ENCODE measurements around the gene RGS10.

The RGS10 gene

GRCh38 chr10:119461380-119461779 lies 81.1 kb downstream of the RGS10 start:
- Histone ChIP-seq H3K9me3 (ENCODE audit: control insufficient read depth, insufficient read depth, low read depth, low read length) (no peaks in the 10 kb centered on the region), H3K36me3 (ENCODE audit: control insufficient read depth in 2 of 2, insufficient read depth in 1 of 2, low read length in 2 of 2) (no peaks in the 10 kb centered on the region), H3K4me3 (ENCODE audit: low read depth, low read length) (no peak overlapping the region), H3K27ac (ENCODE audit: extremely low read depth, low read depth, low read length) (no peak overlapping the region), H3K4me1 (ENCODE audit: control insufficient read depth, insufficient read depth, low read length) (no peaks in the 10 kb centered on the region)
- ChIA-PET CTCF (interaction anchor here (0.7 kb wide), 1 partner anchor 53 kb away, joined by 5 read pairs; no protein-coding TSS in a partner anchor), POLR2A (no interaction called here)
- TF ChIP-seq YY2 (tag by site-specific recombination; IDR thresholded peaks at IDR 0.05), result no peak
- no peak for TF ChIP-seq ZNF132 (tag by site-specific recombination; IDR thresholded peaks at IDR 0.05; ENCODE audit: borderline replicate concordance)
- TF ChIP-seq ZNF76 (tag by site-specific recombination; IDR thresholded peaks at IDR 0.05; ENCODE audit: borderline replicate concordance, low read depth), result no peak
- TF ChIP-seq ZEB2 (tag by site-specific recombination; IDR thresholded peaks at IDR 0.05), result no peak
- TF ChIP-seq KLF10 (tag by site-specific recombination; IDR thresholded peaks at IDR 0.05), result no peak
- TF ChIP-seq ZNF391 (tag by site-specific recombination; IDR thresholded peaks at IDR 0.05; ENCODE audit: borderline replicate concordance, low read depth), result no peak
- no peak for TF ChIP-seq ZNF223 (tag by site-specific recombination; IDR thresholded peaks at IDR 0.05)
- no peak for TF ChIP-seq ZNF837 (tag by site-specific recombination; IDR thresholded peaks at IDR 0.05)
- TF ChIP-seq ZNF658 (tag by site-specific recombination; IDR thresholded peaks at IDR 0.05), result no peak
- TF ChIP-seq ZSCAN30 (tag by site-specific recombination; IDR thresholded peaks at IDR 0.05), result no peak
- TF ChIP-seq SALL2 (tag by site-specific recombination; IDR thresholded peaks at IDR 0.05; ENCODE audit: borderline replicate concordance), result no peak
- no peak for TF ChIP-seq ZNF677 (tag by site-specific recombination; IDR thresholded peaks at IDR 0.05)
- no peak for TF ChIP-seq ZNF513 (tag by site-specific recombination; IDR thresholded peaks at IDR 0.05)
- no peak for TF ChIP-seq ZNF37A (tag by site-specific recombination; IDR thresholded peaks at IDR 0.05)
- no peak for TF ChIP-seq ZSCAN23 (tag by site-specific recombination; IDR thresholded peaks at IDR 0.05)
- TF ChIP-seq INSM2 (tag by site-specific recombination; IDR thresholded peaks at IDR 0.05), result no peak
- no peak for TF ChIP-seq ZNF426 (tag by site-specific recombination; IDR thresholded peaks at IDR 0.05)

- Histone ChIP-seq H3K4me3 (ENCODE audit: low read depth, low read length) (no peak overlapping the region), H3K9me3 (ENCODE audit: control insufficient read depth, insufficient read depth, low read depth, low read length) (no peaks in the 10 kb centered on the region), H3K4me1 (ENCODE audit: control insufficient read depth, insufficient read depth, low read length) (no peaks in the 10 kb centered on the region), H3K27ac (ENCODE audit: extremely low read depth, low read depth, low read length) (no peak overlapping the region), H3K36me3 (ENCODE audit: control insufficient read depth in 2 of 2, insufficient read depth in 1 of 2, low read length in 2 of 2) (no peaks in the 10 kb centered on the region)
- CTCF ChIA-PET, result interaction anchor here (0.5 to 1.1 kb wide), 4 partner anchors 16 to 237 kb away, joined by 3 to 5 read pairs (median 3); no protein-coding TSS in a partner anchor
- POLR2A ChIA-PET, result interaction anchor here (0.6 kb wide), 1 partner anchor 73 kb away, joined by 3 read pairs; no protein-coding TSS in a partner anchor
- no peak for TF ChIP-seq MEIS1 (CRISPR knock-in tag; IDR thresholded peaks at IDR 0.05; ENCODE audit: borderline replicate concordance)
- TF ChIP-seq SCRT2 (tag by site-specific recombination; IDR thresholded peaks at IDR 0.05), result no peak
- no peak for TF ChIP-seq ZNF513 (tag by site-specific recombination; IDR thresholded peaks at IDR 0.05)
- TF ChIP-seq HOXA7 (CRISPR knock-in tag; IDR thresholded peaks at IDR 0.05; ENCODE audit: borderline replicate concordance), result no peak
- TF ChIP-seq ZBTB48 (tag by site-specific recombination; IDR thresholded peaks at IDR 0.05), result no peak
- no peak for TF ChIP-seq ZNF121 (tag by site-specific recombination; IDR thresholded peaks at IDR 0.05)
- TF ChIP-seq ZNF544 (tag by site-specific recombination; IDR thresholded peaks at IDR 0.05), result no peak
- no peak for TF ChIP-seq ZNF266 (tag by site-specific recombination; IDR thresholded peaks at IDR 0.05; ENCODE audit: low read depth)
- no peak for TF ChIP-seq ZNF433 (tag by site-specific recombination; IDR thresholded peaks at IDR 0.05; ENCODE audit: low read depth)
- no peak for TF ChIP-seq CTCF (tag by site-specific recombination; IDR thresholded peaks at IDR 0.05)
- TF ChIP-seq ZNF416 (tag by site-specific recombination; IDR thresholded peaks at IDR 0.05), result no peak
- TF ChIP-seq WT1 (tag by site-specific recombination; IDR thresholded peaks at IDR 0.05), result no peak
- TF ChIP-seq SALL2 (tag by site-specific recombination; IDR thresholded peaks at IDR 0.05; ENCODE audit: borderline replicate concordance), result no peak
- no peak for TF ChIP-seq ZNF138 (tag by site-specific recombination; IDR thresholded peaks at IDR 0.05; ENCODE audit: borderline replicate concordance)
- TF ChIP-seq ZNF776 (tag by site-specific recombination; IDR thresholded peaks at IDR 0.05; ENCODE audit: borderline replicate concordance), result no peak
These were observed 81.9 kb downstream of the RGS10 start for GRCh38 chr10:119460369-119461195.

Data from HEK293 (cell line).